Activated CD4-positive, alpha-beta T cell treated with anti-CD3 and anti-CD28 coated beads, Interleukin-2, amount 50 U/mL, for 24 hours (primary cell): ENCODE data around the gene NTMT2.
"Not testable (repeated sequence)": the region's sequence is repeated elsewhere in the genome, so short reads cannot be mapped to it uniquely, and the experiment has no call there.

Experiments
- DNase-seq, 2 donors: peaks; one replicate each; pipeline ENCODE4 v3.0.0-alpha.2; 2020; ENCODE audit warnings: low read depth in 1 of 2, low spot score in 1 of 2

NTMT2 gene

GRCh38 chr1:170156594-170156993 is 10.8 kb downstream of the NTMT2 start:
- DNase-seq, result no peak

DNA sequence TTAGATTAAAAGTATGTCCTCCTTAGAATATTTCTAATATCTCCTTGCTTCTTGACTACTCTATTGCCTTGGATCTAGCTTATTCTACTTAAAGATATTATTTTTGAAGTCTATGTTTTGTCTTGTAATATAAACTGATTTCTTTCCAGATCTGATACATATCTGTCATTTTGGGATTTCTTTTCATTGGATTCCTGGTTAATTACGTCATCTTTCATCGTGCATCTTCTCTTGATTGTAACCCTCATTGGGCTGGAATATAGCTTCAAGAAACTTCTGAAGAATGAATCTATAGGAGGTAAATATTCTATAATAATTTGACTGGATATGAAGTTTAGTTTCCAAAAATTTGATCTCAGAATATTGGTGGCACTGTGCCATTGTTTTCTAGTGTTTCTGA is 12.1 kb downstream of the NTMT2 start:
- no peak for DNase-seq

GRCh38 chr1:170162459-170163246 is 16.9 kb downstream of the NTMT2 start:
- no peak for DNase-seq

DNA sequence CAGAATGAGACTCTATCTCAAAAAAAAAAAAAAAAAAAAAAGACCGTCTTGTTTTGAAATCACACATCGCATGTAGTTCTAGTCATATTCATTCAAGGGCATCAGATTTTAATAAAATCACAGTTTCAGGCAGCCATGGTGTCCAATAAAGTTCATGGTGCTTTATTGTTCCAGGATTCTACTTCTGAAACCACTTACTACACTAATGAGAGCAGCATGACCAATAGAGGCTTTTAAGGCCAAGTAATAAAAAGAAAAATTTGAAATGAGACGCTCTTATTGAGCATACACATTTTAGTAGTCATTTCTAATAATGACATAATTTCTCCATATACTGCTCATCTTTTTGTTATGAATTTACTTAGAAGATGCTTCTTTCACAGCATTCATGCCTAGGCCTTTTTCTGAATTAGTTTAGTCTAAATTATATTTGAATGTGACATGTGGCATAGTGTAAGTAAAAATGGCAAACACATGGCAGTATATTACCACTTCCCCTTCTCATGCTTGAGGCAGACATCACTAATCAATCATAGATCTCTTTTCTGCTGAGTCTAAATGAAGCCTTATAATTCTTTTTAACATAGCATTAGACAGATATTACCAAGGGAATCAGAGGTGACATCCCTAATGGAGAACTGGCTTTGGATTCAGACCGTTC is 18.5 kb downstream of the NTMT2 start:
- DNase-seq, result no peak

DNA sequence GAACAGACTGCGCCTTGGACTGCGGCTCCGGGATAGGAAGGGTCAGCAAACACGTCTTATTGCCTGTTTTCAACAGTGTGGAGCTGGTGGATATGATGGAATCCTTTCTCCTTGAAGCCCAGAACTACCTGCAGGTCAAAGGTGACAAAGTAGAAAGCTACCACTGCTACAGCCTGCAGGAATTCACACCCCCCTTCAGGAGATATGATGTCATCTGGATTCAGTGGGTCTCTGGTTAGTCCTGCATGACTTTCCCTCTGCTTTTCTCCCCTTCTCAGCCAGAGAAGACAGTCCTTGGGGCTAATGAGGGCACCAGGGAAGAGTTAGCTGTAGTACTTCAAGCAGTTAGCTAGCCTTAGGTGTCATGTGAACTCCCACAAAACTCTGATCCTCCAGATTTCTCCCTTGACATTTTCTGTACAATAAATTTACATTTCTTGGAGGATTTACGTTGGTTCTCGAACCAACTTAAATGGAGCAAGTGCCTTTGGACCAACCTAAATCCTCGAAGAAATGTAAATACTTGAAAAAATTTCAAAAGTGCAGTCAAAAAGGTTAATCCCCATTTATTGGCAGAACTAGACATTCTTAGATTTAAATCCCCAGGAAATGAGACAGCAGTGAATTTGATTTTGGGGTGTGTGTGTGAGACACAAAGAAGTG is 20.9 kb downstream of the NTMT2 start:
- DNase-seq, result no peak

GRCh38 chr1:170168265-170168664 is 22.5 kb downstream of the NTMT2 start:
- DNase-seq, result no peak

- DNase-seq, result not testable (repeated sequence)
These were observed 24.8 kb downstream of the NTMT2 start for GRCh38 chr1:170170513-170170912.

GRCh38 chr1:170174395-170174794 is 28.6 kb downstream of the NTMT2 start:
- no peak for DNase-seq

DNA sequence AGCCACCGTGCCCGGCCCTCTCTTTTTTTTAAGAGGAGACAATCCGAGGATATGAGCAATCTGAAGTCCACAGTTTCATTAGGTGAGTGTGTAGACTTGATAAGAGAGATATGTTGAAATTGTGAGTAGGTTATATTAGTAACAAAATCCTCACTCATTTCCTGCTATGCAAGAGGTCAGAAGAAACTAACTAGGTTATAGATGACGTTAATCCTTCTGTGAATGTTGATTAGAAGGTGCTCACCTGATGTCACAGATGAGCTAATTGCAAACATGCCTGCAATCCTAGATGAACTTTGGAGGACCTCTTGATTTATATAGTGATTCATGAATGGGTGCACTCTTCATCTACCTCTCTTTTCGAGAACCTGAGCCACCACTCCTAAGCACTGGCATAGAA is 29.3 kb downstream of the NTMT2 start:
- no peak for DNase-seq

DNA sequence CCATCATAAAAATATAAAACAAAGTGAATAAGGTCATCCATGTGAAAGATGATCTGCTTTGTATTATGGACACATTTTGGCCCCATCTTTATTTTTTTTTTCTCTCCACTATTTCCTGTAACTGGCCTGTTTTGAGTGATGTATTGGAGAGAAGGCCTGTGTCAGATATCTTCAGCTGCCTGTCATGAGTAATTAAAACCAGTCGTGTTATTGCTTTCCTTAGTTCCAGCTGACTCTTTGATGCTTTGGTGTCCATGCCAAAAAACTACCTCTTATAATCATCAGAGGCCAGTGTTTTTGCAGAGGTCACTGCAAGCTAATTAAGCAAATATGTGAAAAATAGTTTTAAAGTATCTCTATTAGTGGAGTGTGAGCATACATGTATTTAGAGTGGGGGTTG is 29.7 kb downstream of the NTMT2 start:
- DNase-seq, result no peak

DNA sequence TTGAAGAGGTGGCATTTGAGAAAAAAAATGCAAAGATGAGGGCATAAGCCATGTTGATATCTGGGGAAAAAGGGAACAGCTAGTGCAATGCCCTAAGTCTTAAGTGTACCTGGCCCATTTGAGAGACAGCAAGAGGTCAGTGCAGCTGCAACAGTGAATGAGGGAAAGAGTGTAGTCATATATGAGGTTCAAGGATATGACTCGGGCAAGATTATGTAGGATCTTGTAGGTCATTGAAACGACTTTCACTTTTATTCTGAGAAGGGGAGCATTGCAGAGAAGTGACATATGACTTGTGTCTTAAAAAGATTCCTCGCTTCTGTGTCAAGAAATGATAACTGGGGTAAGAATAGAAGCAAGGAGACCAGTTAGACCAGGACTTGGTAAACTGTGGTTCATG is 31.0 kb downstream of the NTMT2 start:
- no peak for DNase-seq

DNA sequence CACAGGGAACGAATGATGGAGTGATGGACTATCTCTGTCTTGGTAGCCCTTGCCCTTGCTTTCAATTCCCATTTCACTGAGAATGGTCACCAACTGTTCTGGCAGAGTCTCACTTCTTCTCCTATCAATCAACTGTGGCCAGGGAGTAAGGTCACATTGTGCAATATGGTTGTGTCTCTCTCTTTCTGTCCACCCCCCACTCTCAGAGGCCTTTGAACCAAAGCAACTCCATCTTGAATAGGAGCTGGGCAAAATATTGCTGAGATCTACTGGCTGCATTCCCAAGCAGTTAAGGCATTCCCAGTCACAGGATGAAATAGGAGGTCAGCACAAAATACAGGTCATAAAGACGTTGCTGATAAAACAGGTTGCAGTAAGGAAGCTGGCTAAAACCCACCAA is 36.7 kb downstream of the NTMT2 start:
- no peak for DNase-seq

GRCh38 chr1:170192546-170192945 is 46.8 kb downstream of the NTMT2 start:
- DNase-seq, result no peak

GRCh38 chr1:170194451-170194850 is 48.7 kb downstream of the NTMT2 start:
- DNase-seq, result no peak

GRCh38 chr1:170196490-170197236 is 50.9 kb downstream of the NTMT2 start:
- no peak for DNase-seq

GRCh38 chr1:170198090-170198489 is 52.3 kb downstream of the NTMT2 start:
- no peak for DNase-seq

DNA sequence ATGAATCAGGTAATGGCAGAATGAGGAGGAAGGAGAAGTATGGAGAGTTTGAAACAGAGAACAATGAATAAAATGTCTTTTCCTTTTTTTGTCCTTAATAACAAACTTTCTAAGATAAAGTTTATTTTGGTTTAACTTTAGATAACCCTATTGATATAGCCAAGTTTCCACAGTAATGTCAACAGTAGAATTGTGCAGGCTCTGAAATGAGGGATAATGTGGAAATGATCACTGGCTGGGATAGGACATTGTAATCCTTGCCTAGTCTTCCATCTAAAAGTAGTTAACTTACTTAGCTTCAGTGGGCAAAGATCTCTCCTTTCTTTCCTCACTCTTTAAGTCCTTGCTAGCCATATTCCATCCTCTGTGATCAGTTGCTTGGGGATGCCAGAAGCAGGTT is 52.8 kb downstream of the NTMT2 start:
- no peak for DNase-seq

- DNase-seq, result no peak
These were observed 54.4 kb downstream of the NTMT2 start for GRCh38 chr1:170200161-170200560.

GRCh38 chr1:170200621-170201397 is 55.0 kb downstream of the NTMT2 start:
- no peak for DNase-seq

GRCh38 chr1:170203693-170204092 is 57.9 kb downstream of the NTMT2 start:
- DNase-seq, result no peak

DNA sequence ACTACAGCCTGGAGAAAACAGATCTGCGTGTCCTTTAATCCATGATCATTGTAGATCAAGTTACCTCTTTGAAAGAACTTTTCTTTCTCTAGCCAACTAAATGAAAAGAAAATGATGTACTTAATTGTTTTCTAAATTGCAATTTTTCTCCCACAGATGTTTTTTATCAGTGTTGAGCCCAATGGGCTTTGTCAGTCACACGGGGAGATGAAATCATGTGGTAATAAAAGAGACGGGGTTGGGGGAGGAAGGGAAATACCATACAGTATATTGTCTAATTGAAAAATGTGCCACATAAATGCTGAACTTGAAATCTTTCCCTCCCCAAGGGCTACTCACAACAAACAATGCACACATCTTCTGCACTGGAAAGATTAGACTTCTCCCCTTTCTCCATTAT is 58.4 kb downstream of the NTMT2 start:
- DNase-seq, result no peak
